NCI-H82 treated with DMSO at 0.1 percent for 48 hours (cell line): ENCODE measurements around the gene SCLY.
"Not testable (repeated sequence)": the region's sequence is repeated elsewhere in the genome, so short reads cannot be mapped to it uniquely, and the experiment has no call there.

Source experiments
- DNase-seq: peaks from one replicate; lab custom pipeline; 2025; ENCODE audit not compliant: unreplicated experiment; lab: John Stamatoyannopoulos, UW

Gene SCLY

DNA sequence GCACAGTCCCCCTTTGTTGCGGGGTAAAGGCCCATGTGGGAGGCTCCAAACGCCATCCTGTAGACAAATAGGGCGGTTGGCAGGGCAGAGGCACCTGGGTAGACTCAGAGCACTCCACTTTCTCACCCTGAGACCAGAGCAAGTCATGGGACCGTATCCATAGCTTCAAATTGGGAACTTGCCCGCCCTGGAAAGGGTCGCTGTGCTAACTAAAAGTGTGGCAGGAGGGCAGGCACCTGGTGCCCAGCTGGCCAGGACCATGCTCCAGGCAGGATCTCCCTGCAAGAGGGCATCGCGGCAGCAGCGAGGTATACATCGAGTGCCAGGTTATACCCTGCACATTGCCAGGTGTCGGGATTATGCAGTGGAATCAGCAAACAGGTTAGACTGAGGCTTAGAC is 20.8 kb upstream of the SCLY start:
- DNase-seq, result no peak

DNA sequence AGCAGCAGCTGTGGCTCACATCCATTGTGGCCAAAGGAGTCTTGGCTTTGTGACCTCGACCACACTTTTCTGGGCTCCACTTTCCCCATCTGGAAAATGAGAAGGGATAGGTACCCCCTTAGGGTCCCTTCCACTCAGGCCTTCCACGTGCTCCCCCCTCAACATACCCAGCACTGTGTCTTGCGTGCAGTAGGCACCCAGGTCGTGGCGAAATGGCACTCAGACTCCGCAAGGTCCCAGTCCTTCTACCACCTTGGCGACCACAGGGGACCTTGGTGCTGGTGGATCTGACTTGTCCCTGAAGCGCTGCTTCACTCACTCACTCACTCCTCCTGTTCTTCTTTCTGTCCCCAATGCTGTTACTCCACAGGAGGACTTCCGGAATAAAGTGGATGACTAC is 19.9 kb upstream of the SCLY start:
- no peak for DNase-seq

DNA sequence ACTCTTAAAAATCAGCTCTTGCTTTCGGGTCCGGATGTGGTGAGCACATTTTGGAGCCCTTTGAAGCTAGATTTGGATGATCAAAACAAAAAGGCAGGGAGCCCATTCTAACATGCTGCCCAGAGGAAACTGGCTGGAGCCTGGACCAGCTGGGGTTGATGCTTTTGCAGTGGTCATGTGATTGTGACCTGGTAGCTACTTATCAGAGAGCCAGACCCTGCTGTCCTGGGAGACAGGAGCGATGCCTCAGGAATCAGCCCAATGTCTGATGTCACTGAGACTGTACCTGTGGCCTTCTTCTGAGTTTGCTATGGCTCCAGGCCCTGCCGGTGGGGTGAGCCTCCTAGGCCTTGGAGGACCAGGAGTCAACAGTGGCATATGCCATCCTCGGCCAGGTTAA is 18.7 kb upstream of the SCLY start:
- DNase-seq, result no peak

DNA sequence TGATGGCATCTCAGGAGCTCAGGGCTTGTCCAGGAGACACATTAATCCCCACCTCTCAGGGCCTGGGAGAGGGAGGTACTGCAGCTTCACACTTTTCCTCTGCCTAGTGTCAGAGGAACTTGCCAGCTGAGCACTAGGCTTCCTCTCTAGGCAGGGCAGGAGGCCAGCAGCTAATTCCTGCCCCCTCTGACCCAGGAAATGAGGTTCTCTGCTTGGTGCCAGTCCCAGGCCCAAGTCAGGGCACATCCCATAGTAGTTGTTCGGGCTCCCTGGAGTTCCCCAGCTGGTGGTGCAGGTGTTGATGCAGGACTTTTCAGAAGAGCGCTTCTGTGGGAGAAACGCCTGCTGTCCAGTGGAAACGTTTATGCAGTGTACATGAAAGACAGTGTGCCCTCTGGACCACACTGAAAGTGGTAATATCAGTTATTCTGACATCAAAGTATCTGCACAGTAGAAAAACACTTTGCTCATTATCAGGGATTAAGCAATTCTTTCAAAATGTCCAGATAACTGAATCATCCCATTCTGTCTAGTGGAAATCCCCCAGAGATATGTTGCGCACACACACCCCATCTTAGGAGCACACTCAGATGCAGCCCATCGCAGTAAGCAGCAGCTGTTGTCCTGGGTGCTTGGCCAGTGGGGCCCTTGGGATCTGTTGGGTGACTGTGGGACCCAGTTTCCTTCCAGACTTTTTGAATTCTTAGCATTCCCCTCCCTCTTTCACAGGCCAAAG is 17.8 kb upstream of the SCLY start:
- DNase-seq, result no peak

DNA sequence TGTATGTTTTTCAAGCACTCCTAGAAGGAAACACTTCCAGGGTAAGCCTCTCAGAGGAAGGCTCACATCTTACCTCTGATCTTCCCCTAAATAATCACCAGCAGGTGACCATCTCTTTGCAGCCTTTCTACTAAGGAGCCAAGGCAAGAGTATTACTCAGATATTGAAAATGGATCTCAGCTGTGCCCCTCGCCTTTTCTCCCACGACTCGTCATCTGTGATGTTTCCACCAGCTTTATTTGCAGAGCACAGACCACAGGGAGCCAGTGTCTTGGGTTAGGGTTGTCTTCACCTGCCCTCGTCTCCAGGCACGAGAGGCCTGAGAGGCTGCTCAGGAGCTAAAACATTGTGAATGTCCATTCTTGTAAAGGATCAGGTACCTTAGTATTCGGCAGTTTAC is 16.9 kb upstream of the SCLY start:
- DNase-seq, result no peak

DNA sequence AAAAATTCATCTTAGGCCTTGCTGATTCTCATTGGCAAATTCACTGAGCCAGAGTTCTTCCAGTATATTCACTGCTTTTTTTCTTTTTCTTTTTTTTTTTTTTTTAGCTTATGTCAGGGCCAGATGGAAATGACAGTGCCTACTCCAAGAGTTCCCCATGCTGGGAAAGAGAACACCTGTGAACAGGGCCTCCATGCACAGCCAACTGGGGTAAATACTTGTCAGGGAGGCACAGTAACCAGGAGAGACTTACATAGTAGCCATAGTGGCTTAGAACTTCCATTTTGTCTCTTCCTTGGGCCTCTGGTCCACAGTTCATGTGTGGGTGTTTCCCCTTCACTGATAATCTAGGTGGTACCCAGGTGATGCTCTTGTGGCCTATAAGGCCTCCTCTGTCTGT is 15.2 kb upstream of the SCLY start:
- no peak for DNase-seq

DNA sequence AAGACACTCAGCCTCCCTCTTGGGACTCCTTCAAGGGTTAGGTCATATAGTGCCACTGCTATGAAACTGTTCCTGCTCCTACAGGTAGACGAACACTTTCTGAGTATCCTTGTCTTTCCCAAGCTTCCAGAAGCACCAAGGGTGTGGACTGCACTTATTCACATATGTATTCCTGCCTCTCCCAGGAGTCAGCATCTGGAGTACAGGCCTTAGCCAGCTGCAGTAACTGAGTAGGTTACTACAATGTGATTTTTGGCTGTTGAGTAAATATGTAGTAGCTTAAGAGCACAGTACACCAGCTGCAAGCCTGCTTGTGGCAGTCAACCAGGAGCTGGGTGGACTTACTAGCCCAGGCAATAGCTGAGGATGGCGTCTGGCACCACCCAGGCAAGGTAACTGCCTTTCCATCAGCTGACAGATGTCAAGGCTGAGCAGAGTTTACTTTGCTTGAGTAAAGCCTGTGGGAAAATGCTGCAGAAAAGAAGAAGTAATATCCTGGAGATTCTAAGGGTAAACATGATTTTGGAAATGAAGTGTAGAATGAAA is 14.0 kb upstream of the SCLY start:
- no peak for DNase-seq

DNA sequence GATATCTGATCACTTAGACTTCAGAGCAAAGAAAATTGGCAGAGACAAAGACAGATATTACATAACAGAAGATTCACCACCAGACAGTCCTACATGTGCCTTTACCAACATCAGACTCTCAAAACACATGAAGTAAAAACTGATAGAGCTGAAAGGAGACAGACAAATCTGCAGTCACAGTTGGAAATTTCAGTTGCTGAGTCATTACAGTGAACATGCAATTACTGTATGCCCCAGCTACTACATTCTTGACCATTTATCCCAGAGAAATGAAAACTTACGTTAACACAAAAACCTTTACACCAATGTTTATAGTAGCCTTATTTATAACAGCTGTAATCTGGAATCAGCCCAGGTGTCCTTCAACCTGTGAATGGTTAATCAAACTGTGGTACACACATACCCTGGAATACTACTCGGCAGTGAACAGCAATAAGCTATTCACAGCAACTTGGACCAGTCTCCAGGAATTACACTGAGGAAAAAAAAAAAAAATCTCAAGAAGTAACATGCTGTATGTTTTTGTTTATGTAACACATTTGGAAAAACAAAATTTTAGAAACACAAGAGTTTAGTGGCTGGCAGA is 7.5 kb upstream of the SCLY start:
- DNase-seq, result no peak

DNA sequence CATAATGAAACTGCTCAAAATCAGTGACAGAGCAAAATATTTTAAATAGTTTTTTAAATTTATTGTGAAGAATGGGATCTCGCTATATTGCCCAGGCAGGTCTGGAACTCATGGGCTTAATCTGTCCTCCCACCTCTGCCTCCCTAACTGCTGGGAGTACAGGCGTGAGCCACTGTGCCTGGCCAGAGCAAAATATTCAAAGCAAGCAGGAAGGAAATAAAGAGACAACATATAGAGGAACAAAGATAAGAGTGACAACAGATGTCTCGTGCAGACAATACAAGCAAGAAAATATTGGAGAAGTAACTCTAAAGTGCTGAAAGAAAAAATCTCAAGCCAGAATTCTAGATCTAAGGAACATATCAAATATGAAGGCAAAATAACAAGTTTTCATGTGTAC is 5.0 kb upstream of the SCLY start:
- no peak for DNase-seq

DNA sequence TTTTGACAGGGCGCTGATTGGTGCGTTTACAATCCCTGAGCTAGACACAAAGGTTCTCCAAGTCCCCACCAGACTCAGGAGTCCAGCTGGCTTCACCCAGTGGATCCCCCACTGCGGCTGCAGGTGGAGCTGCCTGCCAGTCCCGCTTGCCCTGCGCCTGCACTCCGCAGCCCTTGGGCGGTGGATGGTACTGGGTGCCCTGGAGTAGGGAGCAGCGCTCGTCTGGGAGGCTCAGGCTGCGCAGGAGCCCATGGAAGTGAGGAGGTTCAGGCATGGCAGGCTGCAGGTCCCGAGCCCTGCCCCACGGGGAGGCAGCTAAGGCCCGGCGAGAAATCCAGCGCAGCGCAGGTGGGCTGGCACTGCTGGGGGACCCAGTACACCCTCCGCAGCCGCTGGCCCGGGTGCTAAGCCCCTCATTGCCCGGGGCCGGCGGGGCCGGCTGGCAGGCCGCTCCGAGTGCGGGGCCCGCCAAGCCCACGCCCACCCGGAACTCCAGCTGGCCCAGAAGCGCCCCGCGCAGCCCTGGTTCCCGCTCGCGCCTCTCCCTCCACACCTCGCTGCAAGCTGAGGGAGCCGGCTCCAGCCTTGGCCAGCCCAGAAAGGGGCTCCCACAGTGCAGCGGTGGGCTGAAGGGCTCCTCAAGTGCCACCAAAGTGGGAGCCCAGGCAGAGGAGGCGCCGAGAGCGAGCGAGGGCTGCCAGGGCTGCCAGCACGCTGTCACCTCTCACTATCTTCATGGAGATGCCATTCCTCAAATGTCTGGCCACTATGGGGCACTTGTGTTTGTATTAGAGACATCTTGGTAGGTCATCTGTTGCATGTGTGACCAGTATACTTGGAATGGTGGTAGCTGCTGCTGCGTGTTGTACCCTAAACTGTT is 2.9 kb upstream of the SCLY start:
- DNase-seq, result not testable (repeated sequence)

DNA sequence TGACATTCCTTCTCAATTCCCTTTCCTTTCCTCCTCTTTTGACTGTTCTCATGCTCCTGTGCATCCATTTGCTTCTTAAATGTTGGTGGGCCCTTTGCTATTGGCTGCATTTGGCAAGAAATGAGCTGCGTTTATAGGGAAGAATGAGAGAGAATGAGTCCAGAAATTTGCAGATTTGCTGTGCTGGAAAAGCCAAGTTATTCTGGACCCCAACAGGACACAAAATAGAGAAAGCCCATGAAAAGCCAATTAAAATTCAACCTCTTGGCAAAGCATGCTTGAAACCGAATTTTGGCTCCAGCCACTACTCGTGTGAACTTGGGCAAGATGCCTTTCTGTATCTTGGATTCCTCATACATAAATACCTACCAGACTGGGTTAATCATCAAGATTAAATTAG is 1.3 kb upstream of the SCLY start:
- DNase-seq, result no peak

DNA sequence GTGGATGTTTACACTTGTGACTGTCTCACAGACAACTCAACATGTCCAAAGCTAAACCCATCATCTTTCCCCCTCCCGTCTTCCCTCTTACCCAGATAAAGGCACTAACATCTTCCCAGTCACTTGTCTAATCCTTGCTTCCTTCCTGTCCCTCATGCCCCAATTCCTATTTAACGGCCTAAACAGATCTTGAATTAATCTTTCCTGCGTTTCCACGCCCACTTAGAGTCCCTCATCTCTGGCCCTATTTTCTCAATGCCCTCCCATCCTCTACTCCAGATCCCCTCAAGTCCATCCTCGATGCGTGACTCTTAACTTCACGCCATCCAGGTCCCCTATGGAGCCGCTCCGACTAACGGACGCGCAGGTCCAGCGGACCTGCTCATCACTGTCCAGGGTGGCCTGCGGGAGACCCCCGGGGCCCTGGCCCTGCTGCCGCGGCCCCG is 682 bp upstream of the SCLY start:
- DNase-seq, result peak; percentile 55

DNA sequence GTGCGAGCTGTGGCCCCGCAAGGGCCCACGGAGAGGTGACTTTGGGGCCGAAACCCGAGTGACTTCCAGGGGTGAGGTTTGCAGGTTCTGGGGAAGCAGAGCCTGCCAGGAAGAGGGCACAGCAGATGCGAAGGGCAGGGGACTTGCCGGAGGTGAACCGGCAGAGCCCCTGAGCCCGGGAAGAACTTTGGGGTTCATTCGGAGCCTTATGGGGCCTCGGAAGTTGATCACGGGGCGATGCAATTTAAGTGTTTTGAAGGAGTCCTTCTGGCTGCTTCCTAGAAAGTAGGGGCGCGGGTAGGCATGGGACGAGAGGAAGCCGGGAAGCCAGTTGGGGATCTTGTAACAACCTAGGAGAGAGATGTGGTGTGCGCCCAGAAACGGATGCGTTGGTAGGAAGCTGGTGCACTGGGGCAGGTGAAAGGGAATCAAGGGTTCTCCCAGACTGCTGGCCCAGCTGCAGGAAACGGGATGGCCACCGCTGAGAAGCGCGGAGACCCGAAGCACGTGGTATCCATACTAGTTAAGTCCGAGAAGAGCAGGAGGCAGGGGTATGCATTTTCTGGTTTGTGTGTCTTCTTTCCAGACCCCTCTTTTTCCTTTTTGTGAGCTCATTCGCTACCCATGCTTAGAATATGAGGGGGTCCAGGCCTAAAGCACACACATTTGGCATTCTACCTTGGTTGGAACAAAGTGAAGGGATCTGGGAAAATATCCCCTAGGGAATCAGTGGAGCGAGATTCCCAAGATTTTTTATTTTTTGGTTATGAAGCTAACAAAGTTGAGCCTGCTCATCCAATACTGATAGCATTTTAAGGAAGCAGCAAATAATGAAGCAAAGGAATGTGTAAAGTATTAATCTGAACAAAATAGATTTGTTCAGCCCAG is 758 bp downstream of the SCLY start:
- peak; percentile 35 for DNase-seq

DNA sequence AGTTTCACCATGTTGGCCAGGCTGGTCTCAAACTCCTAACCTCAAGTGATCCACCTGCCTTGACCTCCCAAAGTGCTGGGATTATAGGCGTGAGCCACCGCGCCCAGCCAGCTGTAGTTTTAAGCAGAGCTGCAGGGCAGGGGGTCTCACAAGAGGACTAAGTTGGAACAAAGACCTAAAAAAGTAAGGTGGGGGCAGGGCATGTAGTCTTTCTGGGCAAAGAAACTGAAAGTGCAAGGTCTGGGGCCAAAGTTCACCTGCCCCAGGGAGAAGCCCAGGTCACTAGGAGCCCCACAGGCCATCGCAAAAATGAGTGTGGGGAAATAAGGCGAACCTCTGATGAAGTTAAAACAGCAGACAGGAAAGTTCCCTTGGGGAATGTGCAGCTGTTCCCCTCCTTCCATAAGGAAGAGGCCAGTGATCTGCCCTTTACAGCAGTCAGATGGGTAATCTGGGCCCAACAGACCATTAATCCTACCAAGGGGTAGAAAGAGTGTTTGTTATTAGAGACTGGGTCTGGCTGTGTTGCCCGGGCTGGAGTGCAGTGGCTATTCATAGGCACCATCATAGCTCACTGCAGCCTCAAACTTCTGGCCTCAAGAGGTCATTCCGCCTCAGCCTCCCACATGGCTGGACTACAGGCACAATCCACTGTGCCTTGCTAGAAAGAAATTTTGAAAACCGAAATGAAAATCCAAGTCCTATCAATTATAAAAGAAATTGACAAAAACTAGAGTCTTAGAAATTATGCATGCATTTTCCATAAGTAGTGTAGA is 2.8 kb downstream of the SCLY start:
- peak; percentile 50 for DNase-seq

DNA sequence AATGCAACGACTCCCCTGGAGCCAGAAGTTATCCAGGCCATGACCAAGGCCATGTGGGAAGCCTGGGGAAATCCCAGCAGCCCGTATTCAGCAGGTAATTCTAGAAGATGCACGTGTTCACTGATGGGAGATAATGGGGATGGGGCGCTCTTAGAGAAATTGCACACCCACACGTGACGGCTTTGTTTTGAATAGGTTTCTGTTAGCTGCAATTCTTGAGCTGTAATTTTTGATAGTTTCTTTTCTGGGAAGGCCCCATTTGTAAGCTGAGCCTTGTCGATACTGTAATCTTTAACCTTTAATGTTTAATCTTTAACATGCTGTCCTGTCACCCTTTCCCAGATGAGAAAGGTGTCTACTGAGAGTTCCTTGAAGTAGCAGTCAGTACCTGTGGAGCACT is 3.6 kb downstream of the SCLY start:
- DNase-seq, result no peak

DNA sequence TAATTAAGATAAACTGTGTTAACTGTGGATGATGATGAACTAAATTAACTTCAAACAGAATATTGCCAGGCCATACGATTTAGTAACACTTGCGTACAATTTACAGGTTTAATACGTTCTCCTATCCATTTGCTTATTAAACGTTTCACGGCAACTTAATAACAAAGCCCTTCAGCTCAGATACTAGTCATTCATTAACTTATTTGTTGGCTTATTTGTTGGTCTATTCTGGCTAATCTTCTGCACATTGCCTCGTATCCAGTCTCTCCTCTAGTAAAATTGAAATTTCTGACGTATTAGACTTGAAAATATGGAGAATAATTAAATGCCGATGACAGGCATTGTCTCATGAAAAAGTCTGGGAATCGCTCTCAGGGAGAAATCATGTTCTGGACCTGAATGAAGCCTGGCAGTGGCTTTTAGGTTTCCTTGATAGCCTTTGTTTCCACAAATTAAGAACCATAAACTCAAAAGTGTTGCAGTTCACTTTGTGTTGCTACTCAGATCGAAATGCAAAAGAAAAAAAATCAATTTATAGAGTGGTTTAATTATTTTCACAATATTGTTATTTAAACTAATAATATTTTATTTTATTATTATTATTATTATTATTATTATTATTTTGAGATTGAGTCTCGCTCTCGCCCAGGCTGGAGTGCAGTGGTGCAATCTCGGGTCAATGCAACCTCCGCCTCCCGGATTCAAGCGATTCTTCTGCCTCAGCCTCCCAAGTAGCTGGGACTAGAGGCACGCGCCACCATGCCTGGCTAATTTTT is 4.5 kb downstream of the SCLY start:
- DNase-seq, result no peak

DNA sequence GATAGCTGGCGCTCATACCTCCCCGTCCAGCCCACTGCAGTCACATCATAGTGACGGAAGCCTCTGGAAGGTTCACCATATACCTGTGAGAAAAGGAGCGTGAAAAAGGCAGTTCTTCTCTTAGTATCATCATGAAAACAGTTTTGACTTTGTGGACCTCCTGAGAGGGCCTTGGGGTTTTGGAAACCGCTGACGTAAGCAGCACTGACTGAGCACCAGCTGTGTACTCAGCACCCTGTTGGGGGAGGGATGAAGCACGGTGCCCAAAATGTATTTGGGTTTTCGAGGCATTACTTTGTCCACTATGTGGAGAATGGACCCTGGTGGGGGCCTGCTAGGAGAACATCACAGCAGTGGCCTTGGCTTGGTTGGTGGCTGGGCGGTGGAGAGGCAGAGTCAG is 5.4 kb downstream of the SCLY start:
- DNase-seq, result no peak

DNA sequence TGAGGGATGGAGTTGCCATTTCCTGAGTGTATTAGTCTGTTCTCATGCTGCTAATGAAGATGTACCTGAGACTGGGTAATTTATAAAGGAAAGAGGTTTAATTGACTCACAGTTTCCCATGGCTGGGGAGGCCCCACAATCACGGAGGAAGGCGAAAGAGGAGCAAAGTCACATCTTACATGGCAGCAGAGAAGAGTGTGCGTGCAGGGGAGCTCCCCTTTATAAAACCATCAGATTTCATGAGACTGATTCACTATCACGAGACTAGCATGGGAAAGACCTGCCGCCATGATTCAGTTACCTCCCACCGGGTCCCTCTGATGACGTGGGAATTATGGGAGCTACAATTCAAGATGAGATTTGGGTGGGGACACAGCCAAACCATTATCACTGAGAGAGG is 5.9 kb downstream of the SCLY start:
- DNase-seq, result not testable (repeated sequence)

DNA sequence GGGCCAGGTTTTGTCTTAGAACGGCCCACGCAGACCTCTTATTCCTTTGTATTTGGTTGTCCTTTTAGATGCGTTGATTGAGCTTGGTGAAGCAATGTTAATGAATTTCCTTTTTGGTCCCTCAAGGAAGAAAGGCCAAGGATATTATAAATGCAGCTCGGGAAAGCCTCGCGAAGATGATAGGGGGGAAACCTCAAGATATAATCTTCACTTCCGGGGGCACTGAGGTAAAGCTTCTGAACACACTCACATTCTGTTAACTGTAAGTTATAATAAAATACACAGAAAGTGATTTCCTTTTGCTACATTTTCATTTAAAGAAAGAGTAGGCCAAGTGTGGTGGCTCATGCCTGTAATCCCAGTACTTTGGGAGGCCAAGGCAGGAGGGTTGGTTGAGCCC is 7.1 kb downstream of the SCLY start:
- DNase-seq, result no peak
